Neural crest cell (in vitro differentiated cells): ENCODE measurements around the gene SORBS2. TPM values are rescaled to one million over a fixed set of nuclear protein-coding genes. Genes with fewer than 3 reads are reported as not detected.
A peak's percentile ranks its signal among the peaks of the same experiment; 100 is the strongest.

Experiments
- DNase-seq: peaks from one replicate; pipeline ENCODE4 v3.0.0; 2021; ENCODE audit warnings: low read depth, mixed read lengths, low spot score
- H3K27ac Mint-ChIP-seq: one replicate; pipeline ENCODE4 v1.8.0; 2021; ENCODE audit warnings: mild to moderate bottlenecking, mixed read lengths; ENCODE audit not compliant: unreplicated experiment
- H3K27me3 Mint-ChIP-seq: 2 replicates; pipeline ENCODE4 v1.8.0; 2021; ENCODE audit warnings: low read depth, mild to moderate bottlenecking, mixed read lengths
- H3K36me3 Mint-ChIP-seq: 2 replicates; pipeline ENCODE4 v1.8.0; 2021; ENCODE audit warnings: low read depth, mild to moderate bottlenecking, mixed read lengths
- H3K4me1 Mint-ChIP-seq: 2 replicates; pipeline ENCODE4 v1.8.0; 2021; ENCODE audit warnings: mixed read lengths
- H3K4me3 Mint-ChIP-seq: one replicate; pipeline ENCODE4 v1.8.0; 2021; ENCODE audit warnings: mild to moderate bottlenecking, mixed read lengths
- H3K9me3 Mint-ChIP-seq: 2 replicates; pipeline ENCODE4 v1.8.0; 2021; ENCODE audit warnings: mixed read lengths
- total RNA-seq: library from RNA; stranded (reverse); gene quantifications from 2 replicates; pipeline ENCODE4 v1.2.1, GENCODE V29; 2021
- TF ChIP-seq, protein P1 (sequence below): fragments of 200-600 bp; sonication (generic); conservative IDR thresholded peaks from 2 replicates; pipeline ENCODE4 v1.5.0; 2021; ENCODE audit warnings: antibody characterized with exemption, mild to moderate bottlenecking

The SORBS2 gene
- total RNA-seq, 1 donor from 2014 or later, result 42.3 TPM

DNA sequence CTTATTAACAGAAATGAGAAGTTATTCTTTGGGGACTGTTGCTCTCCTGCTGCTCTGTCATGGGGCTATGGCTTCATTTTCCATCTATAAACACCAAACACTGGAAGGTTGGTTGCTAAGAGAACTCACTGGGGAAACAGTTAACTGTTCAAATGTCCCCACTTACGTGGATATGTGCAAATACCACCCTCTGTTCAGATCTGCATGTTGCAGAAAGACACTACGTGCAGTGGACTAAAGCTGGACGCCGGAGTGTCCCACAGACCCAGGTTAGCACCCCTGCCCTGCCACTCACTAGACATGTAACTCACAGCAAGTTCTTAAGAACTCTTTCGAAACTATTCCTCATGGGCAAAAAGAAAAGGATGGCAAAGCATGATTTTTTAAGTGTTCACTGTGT lies 62.1 kb downstream of the SORBS2 start:
- no peak overlapping the region for H3K27ac Mint-ChIP-seq
- H3K27me3 Mint-ChIP-seq, result no peaks in the 10 kb centered on the region
- no peak overlapping the region for H3K4me3 Mint-ChIP-seq
- TF ChIP-seq, protein P1, sequence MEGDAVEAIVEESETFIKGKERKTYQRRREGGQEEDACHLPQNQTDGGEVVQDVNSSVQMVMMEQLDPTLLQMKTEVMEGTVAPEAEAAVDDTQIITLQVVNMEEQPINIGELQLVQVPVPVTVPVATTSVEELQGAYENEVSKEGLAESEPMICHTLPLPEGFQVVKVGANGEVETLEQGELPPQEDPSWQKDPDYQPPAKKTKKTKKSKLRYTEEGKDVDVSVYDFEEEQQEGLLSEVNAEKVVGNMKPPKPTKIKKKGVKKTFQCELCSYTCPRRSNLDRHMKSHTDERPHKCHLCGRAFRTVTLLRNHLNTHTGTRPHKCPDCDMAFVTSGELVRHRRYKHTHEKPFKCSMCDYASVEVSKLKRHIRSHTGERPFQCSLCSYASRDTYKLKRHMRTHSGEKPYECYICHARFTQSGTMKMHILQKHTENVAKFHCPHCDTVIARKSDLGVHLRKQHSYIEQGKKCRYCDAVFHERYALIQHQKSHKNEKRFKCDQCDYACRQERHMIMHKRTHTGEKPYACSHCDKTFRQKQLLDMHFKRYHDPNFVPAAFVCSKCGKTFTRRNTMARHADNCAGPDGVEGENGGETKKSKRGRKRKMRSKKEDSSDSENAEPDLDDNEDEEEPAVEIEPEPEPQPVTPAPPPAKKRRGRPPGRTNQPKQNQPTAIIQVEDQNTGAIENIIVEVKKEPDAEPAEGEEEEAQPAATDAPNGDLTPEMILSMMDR, result no peak
- DNase-seq, result no peak
- H3K9me3 Mint-ChIP-seq, result no peaks in the 10 kb centered on the region
- H3K4me1 Mint-ChIP-seq, result peaks cover 6% of the 10 kb centered on the region
- H3K36me3 Mint-ChIP-seq, result peaks cover 2% of the 10 kb centered on the region

DNA sequence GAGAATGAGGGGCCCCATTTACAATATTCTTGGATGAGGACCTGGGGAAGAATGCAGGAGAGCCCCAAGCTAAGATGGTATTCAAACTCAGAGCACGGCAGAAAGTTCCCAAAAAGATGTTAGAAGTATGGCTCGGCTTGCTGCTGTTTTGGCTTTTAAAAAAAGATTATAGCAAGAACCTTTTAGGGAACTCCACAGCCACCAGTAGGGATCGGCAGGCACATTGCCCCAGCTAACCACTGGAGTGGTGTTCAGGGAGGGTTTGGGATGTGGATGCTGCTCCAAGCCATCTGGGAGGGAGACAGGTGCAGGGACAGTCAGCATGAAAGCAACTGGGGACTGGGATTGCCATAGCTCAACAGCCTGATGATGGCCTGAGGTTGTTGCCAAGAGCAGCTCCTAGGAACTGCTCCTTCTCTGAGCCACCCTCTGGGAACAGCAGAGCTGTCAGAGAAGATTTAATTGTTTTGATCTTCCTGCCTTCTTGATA lies 63.0 kb downstream of the SORBS2 start:
- Mint-ChIP-seq H3K27ac (no peak overlapping the region), H3K9me3 (no peaks in the 10 kb centered on the region), H3K36me3 (peaks cover 2% of the 10 kb centered on the region), H3K4me1 (peaks cover 6% of the 10 kb centered on the region), H3K27me3 (no peaks in the 10 kb centered on the region), H3K4me3 (no peak overlapping the region)
- no peak for DNase-seq
- TF ChIP-seq, protein P1, result no peak

DNA sequence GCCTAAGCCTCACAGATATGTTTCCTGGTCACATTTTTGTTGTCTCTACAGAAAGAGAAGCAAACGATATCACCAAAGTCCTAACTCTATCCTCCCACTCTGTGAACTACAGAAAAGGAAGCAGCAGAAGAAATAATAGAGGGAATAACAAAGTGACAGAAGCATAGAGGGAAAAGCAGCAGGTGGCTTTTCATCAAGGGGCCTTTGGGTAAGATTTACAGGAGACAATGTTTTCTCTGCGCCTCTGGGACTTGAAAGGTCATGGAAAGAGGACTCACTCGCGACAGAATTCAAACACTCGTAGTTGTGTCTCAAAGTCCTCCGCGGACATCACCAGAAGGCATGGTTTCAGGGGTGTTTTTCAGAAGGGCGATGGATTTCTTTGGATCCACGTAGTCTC lies 66.1 kb downstream of the SORBS2 start:
- TF ChIP-seq, protein P1, result no peak
- H3K4me3 Mint-ChIP-seq, result peak overlapping the region; percentile 0
- no peaks in the 10 kb centered on the region for H3K9me3 Mint-ChIP-seq
- DNase-seq, result no peak
- H3K27ac Mint-ChIP-seq, result no peak overlapping the region
- H3K4me1 Mint-ChIP-seq, result peaks cover 19% of the 10 kb centered on the region
- H3K36me3 Mint-ChIP-seq, result no peaks in the 10 kb centered on the region
- H3K27me3 Mint-ChIP-seq, result no peaks in the 10 kb centered on the region

DNA sequence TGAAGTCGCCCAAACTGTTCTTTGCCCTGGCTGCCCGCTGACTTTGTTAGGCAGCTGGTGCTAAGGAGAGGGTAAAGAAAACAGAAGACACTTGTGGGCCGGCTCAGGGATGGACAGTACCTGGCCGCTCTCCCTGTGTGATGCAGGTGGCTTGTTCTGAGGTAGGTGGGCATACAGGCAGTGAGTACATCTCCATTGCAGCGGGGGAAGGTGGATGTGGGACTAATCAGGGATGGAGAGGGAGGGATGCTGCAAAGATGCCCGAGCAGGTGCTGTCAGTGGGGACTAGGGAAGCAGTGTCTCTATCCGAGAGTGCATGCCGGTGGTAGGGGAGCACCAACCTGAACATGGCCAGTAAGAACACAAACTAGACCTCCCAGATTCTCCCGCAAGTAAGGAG lies 67.0 kb downstream of the SORBS2 start:
- TF ChIP-seq, protein P1, result no peak
- Mint-ChIP-seq H3K9me3 (peaks cover 5% of the 10 kb centered on the region), H3K27ac (no peak overlapping the region), H3K4me3 (no peak overlapping the region), H3K4me1 (peaks cover 28% of the 10 kb centered on the region), H3K36me3 (peaks cover 2% of the 10 kb centered on the region), H3K27me3 (no peaks in the 10 kb centered on the region)
- DNase-seq, result no peak

DNA sequence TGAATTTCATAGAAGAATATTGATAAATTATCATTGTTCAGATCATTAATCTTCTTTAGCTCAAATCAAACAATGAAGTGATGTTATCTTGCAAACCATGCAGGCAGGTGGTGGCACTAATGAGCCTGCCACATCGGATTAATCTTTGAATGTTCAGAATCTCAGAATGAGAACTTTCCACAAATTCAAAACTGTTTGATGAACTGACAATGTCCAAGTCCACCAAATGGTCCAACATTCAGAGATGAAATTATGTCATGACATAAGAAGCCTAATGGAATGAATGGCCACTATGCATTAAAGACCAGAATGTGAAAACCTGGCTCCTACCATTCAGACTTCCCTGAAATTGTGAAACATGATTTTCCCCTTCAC lies 67.5 kb downstream of the SORBS2 start:
- TF ChIP-seq, protein P1, result no peak
- Mint-ChIP-seq H3K27ac (no peak overlapping the region), H3K36me3 (peaks cover 2% of the 10 kb centered on the region), H3K27me3 (no peaks in the 10 kb centered on the region), H3K4me1 (peaks cover 33% of the 10 kb centered on the region), H3K4me3 (no peak overlapping the region), H3K9me3 (peaks cover 5% of the 10 kb centered on the region)
- DNase-seq, result no peak
